ENCODE data around the gene ARHGAP42. TPM values are rescaled to one million over a fixed set of nuclear protein-coding genes. Genes with fewer than 3 reads are reported as not detected.

Gene ARHGAP42
- total RNA-seq, 1 donor from 2014 or later: 25.3 TPM

DNA sequence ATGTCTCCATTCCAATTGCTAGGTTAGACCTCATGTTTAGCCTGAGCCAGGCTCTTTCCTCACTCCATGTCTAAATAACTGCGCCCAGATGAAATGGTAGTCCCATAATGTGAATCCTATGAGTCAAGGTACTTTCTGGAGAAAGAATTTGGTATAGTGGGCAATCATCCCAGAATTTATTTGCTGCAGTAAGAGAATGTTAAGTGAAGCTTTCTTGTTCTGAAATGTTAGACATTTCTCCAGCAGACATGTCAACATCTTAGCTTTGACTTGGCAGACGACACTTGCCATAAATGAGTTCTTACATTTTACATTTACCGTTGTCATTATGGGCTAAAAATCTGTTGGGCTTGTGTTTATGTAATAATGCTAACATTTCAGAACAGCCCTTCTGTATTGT lies 277.3 kb downstream of the ARHGAP42 start:
- no peaks in the 10 kb centered on the region for H3K4me1 Mint-ChIP-seq (ENCODE audit: low read depth)
- TF ChIP-seq, protein P1, sequence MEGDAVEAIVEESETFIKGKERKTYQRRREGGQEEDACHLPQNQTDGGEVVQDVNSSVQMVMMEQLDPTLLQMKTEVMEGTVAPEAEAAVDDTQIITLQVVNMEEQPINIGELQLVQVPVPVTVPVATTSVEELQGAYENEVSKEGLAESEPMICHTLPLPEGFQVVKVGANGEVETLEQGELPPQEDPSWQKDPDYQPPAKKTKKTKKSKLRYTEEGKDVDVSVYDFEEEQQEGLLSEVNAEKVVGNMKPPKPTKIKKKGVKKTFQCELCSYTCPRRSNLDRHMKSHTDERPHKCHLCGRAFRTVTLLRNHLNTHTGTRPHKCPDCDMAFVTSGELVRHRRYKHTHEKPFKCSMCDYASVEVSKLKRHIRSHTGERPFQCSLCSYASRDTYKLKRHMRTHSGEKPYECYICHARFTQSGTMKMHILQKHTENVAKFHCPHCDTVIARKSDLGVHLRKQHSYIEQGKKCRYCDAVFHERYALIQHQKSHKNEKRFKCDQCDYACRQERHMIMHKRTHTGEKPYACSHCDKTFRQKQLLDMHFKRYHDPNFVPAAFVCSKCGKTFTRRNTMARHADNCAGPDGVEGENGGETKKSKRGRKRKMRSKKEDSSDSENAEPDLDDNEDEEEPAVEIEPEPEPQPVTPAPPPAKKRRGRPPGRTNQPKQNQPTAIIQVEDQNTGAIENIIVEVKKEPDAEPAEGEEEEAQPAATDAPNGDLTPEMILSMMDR (IDR thresholded peaks at IDR 0.05; ENCODE audit: unreplicated experiment): no peak

DNA sequence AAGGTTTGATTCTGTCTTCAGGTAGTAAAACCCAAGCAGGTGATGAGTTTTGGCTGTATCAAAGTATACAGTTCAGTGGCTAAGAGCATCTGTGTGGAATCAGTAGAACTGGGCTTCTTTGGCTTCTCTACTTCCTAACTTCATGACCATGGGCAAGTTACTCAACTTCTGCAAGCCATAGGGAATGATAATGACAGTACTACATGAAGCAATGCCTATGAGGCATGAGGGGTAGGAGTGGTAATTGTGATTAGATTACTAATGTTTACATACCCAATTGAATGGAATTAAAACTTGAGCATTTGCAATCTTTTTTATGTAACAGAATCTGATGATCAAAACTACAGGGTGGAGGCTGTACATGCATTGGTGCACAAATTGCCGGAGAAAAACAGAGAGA lies 278.3 kb downstream of the ARHGAP42 start:
- Mint-ChIP-seq H3K27ac (no peak overlapping the region), H3K27me3 (no peaks in the 10 kb centered on the region), H3K4me3 (ENCODE audit: low read depth) (no peak overlapping the region), H3K4me1 (ENCODE audit: low read depth) (no peaks in the 10 kb centered on the region), H3K9me3 (ENCODE audit: low read depth) (peaks cover 9% of the 10 kb centered on the region), H3K36me3 (ENCODE audit: insufficient read depth) (peaks cover 26% of the 10 kb centered on the region)
- DNase-seq (ENCODE audit: low spot score, unreplicated experiment): no peak
- TF ChIP-seq, protein P1 (IDR thresholded peaks at IDR 0.05; ENCODE audit: unreplicated experiment): no peak

More for the DNA sequence above, 277.3 kb downstream of the ARHGAP42 start:
- no peak overlapping the region for H3K4me3 Mint-ChIP-seq (ENCODE audit: low read depth)
- no peak overlapping the region for H3K27ac Mint-ChIP-seq
- peaks cover 7% of the 10 kb centered on the region for H3K9me3 Mint-ChIP-seq (ENCODE audit: low read depth)
- H3K36me3 Mint-ChIP-seq (ENCODE audit: insufficient read depth): peaks cover 24% of the 10 kb centered on the region
- H3K27me3 Mint-ChIP-seq: no peaks in the 10 kb centered on the region
- DNase-seq (ENCODE audit: low spot score, unreplicated experiment): no peak

DNA sequence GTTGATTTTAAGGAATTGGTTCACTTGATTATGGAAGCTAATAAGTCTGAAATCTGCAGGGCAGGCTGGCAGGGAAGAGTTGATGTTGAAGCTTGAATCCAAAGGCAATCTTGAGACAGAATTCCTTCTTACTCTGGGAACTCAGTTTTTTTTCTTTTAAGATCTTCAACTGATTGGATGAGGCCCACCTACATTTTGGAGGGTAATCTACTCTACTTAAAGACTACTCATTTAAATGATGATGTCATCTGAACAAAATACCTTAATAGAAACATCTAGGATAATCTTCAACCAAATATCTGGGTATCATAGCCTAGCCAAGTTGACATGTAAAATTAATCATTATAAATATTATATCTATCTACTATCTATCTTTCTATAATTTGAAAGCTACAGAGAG lies 279.3 kb downstream of the ARHGAP42 start:
- no peak overlapping the region for H3K27ac Mint-ChIP-seq
- H3K27me3 Mint-ChIP-seq: no peaks in the 10 kb centered on the region
- TF ChIP-seq, protein P1 (IDR thresholded peaks at IDR 0.05; ENCODE audit: unreplicated experiment): no peak
- no peak overlapping the region for H3K4me3 Mint-ChIP-seq (ENCODE audit: low read depth)
- H3K36me3 Mint-ChIP-seq (ENCODE audit: insufficient read depth): peaks cover 29% of the 10 kb centered on the region
- DNase-seq (ENCODE audit: low spot score, unreplicated experiment): no peak
- no peaks in the 10 kb centered on the region for H3K4me1 Mint-ChIP-seq (ENCODE audit: low read depth)
- H3K9me3 Mint-ChIP-seq (ENCODE audit: low read depth): peaks cover 9% of the 10 kb centered on the region

DNA sequence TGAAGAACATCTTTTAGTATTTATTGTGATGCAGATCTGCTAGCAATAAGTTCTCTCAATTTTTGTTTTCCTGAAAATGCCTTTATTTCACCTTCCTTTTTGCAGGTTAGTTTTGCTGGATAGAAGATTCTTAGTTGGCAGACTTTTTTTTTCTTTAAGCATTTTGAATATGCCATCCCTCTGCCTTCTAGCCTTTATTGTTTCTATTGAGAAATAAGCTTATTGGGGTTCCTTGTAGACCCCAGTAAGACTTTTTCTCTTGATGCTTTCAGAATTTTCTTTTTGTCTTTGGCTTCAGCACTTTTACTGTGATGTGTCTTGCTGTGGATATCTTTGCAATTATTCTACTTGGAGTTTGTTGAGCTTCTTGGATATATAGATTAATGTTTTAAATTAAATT lies 281.9 kb downstream of the ARHGAP42 start:
- Mint-ChIP-seq H3K27me3 (no peaks in the 10 kb centered on the region), H3K9me3 (ENCODE audit: low read depth) (peaks cover 9% of the 10 kb centered on the region), H3K36me3 (ENCODE audit: insufficient read depth) (peaks cover 25% of the 10 kb centered on the region), H3K4me1 (ENCODE audit: low read depth) (no peaks in the 10 kb centered on the region), H3K27ac (no peak overlapping the region), H3K4me3 (ENCODE audit: low read depth) (no peak overlapping the region)
- TF ChIP-seq, protein P1 (IDR thresholded peaks at IDR 0.05; ENCODE audit: unreplicated experiment): no peak
- no peak for DNase-seq (ENCODE audit: low spot score, unreplicated experiment)

DNA sequence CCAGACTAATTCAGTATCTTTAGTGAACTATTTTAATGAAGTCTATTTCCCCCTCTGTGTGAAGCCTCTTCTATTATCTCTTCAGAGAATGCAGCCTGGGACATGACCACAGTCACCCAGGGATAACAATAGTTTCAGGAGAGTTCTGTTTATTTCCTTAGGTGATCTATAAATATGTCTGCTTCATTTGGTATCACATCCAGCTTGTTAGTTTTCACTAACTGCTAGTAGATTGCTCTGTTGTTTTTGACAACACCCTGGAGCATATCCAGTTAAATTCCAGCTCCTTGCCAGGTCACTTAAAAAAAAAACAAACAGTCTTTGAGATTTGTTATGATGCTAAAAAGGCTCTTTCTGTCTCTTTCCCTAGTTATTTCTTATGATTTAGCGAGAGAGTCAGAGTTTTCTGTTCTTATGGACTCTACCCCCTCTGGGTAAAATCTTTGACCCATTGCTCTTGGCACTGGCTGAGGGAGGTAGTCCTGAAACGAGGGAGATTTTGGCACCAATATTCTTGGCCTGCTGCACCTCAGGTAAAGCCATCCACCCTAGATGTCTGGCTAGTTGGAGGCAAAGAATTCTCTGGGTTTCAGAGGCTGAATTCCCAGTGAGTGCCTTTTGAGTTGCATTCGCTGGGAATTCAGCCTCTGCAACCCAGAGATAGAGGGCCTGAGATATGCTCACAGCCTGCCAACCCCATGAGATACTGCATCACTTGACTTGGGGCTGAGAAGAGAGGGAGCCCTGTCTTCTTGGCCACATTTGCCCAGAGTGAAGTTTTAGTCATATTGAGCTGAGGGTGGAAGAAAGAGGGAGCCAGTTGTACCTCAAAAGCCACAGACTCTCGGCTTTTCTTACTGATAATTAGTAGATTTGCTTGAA lies 283.4 kb downstream of the ARHGAP42 start:
- Mint-ChIP-seq H3K27ac (no peak overlapping the region), H3K4me1 (ENCODE audit: low read depth) (no peaks in the 10 kb centered on the region), H3K36me3 (ENCODE audit: insufficient read depth) (peaks cover 20% of the 10 kb centered on the region)

More for the DNA sequence above, 283.4 kb downstream of the ARHGAP42 start:
- Mint-ChIP-seq H3K9me3 (ENCODE audit: low read depth) (peaks cover 9% of the 10 kb centered on the region), H3K27me3 (no peaks in the 10 kb centered on the region), H3K4me3 (ENCODE audit: low read depth) (no peak overlapping the region)
- DNase-seq (ENCODE audit: low spot score, unreplicated experiment): no peak
- TF ChIP-seq, protein P1 (IDR thresholded peaks at IDR 0.05; ENCODE audit: unreplicated experiment): no peak
